Stomach (tissue), 4 donors: Measurements from ENCODE around the gene FGR.

Source experiments
- CTCF ChIP-seq, 7 experiments: fragments of 450-650 bp in 4 of 7; fragments of 200-600 bp in 3 of 7; sonication (generic) in 3 of 7; IDR thresholded peaks; one replicate each; pipeline ENCODE4 v1.5.1; 2016 to 2019; ENCODE audit warnings: antibody characterized with exemption in 7 of 7, control low read depth in 2 of 7, mild to moderate bottlenecking in 1 of 7
- POLR2A ChIP-seq, 4 donors: fragments of 450-650 bp; IDR thresholded peaks; one replicate each; pipeline ENCODE4 v1.6.1; 2016; ENCODE audit warnings: antibody characterized with exemption in 4 of 4, control low read depth in 2 of 4, mild to moderate bottlenecking in 1 of 4, moderate library complexity in 1 of 4
- POLR2AphosphoS5 ChIP-seq, 3 donors: sonication (generic); formaldehyde crosslinking; IDR thresholded peaks; one replicate each; pipeline ENCODE4 v1.6.1; 2016; ENCODE audit warnings: antibody characterized with exemption in 3 of 3

- TF ChIP-seq POLR2AphosphoS5 (IDR thresholded peaks at IDR 0.05) (peak in 1 of 3 donors; percentile 63), CTCF (IDR thresholded peaks at IDR 0.05) (peak in 6 of 7 experiments; percentile 78 to 97 (median 89)), POLR2A (IDR thresholded peaks at IDR 0.05) (no peak)
Observed at GRCh38 chr1:27662707-27663393, 27.9 kb upstream of the FGR start.
